ENCODE results near the gene CEACAM18.
"Not testable (repeated sequence)": the region's sequence is repeated elsewhere in the genome, so short reads cannot be mapped to it uniquely, and the experiment has no call there.

The CEACAM18 gene

GRCh38 chr19:51462276-51462675 is 16.1 kb upstream of the CEACAM18 start:
- DNase-seq, result no peak

- DNase-seq, result no peak
These were observed 15.7 kb upstream of the CEACAM18 start for GRCh38 chr19:51462681-51463080.

DNA sequence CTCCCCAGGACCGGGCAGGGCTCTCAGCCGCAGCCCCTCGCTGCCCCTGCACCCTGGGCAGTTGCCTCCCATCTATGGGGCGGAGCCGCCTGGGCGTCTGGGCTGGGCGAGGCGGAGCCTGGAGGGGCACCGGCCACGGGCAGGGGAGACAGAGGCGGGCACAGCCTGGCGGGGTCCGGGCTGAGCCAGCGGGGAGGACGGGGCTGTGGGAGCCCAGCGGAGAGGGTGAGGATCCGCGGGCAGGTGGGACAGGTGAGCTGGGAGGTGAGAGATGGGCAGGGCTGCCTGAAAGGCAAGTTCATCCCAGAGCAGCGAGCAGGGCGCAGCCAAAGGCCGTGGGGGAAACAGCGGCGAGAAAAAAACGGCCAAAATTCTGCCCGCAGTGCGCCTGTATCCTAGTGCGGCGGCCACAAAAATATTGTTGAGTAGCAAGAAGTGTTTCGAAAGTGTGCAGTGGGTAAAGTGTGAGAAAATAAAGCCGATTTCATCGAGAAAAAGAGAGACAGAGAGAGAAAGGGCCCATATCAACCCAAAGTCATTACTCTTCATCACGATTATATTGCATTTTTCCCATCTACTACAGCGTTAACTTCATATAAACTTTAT is 14.3 kb upstream of the CEACAM18 start:
- not testable (repeated sequence) for DNase-seq

DNA sequence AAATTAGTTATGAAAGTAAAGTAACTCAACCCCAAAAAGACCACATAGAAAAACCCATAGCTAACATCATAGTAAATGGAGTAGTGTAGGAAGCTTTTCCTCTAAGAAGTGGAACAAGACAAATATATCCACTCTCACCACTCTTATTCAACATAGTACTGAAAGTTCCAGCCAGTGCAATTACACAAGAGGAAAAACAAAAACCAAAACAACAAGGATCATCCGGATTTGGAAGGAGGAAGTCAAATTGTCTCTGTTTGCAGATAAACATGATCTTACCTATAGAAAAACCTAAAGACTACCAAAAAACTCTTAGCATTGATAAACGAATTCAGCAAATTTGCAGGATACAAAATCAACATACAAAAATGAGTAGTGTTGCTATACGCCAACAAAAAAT is 11.6 kb upstream of the CEACAM18 start:
- DNase-seq, result no peak

- DNase-seq, result no peak
These were observed 10.3 kb upstream of the CEACAM18 start for GRCh38 chr19:51467864-51468544.

GRCh38 chr19:51468545-51468920 is 9.8 kb upstream of the CEACAM18 start:
- no peak for DNase-seq

DNA sequence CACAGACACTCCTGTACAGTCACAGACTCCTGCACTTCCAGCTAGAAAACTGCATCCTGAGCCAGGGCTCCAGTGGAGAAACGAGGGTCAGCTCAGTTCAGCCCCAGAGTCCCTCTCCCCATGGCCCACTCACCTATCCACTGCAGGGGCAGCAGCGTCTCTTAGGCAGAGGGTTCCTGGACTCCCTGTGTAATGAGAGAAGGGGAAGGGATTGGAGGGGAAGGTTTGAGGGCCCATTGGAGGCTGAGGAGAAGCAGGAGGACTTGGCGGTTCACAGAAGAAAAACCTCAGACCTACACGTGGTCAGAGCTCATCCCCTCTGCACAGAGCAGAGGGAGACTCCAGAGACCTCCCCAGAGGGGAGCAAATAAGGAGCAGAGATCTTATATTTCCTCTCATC is 9.2 kb upstream of the CEACAM18 start:
- DNase-seq, result no peak

GRCh38 chr19:51469629-51470028 is 8.7 kb upstream of the CEACAM18 start:
- DNase-seq, result no peak

DNA sequence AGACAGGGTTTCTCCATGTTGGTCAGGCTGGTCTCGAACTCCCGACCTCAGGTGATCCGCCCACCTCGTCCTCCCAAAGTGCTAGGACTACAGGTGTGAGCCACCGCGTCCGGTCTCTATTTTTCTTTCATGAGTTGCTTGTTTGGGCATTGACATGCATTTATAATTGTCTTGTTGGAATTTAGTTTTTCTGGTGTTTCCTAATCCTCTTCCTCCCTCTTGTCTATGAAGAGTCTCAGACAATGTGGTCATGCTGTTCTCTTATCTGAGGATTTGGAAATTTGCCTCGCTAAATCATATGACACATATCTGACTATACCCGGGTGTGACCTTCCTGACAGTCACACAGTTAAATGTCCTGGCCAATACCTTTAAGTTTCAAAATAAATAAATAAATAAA is 7.4 kb upstream of the CEACAM18 start:
- no peak for DNase-seq

GRCh38 chr19:51471527-51471926 is 6.8 kb upstream of the CEACAM18 start:
- DNase-seq, result no peak

DNA sequence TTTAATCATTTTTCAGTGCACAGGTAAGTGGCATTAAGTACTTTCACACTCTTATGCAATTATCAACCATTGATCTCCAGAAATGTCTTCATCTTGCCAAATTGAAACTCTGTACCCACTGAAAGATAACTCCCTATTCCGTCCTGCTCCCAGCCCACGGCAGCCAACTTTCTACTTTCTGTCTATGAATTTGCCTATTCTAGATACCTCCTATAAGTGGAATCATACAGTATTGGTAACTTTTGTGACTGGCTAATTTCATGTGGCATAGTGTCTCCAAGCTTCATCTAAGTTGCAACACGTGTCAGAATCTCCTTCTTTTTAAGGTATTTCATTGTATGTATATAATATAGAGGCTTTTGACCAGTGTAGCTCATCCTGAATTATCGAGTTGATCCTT is 5.7 kb upstream of the CEACAM18 start:
- no peak for DNase-seq

GRCh38 chr19:51473009-51473707 is 5.2 kb upstream of the CEACAM18 start:
- peak; percentile 5 for DNase-seq

DNA sequence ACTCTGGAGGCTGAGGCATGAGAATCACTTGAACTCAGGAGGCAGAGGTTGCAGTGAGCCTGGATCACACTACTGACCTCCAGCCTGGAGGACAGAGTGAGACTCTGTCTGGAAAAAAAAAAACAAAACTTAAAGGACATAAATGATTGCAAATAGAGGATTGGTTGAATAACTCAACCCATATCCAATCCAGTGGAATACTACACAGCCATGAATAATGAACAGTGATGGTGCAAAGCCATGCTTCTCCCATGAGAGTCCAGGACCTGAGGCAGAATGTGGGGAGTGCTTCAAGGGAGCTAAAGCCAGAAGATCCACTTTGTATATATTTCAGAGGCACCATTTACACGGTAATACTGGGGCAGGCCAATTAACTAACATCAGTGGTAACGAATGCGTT is 2.2 kb upstream of the CEACAM18 start:
- DNase-seq, result no peak

DNA sequence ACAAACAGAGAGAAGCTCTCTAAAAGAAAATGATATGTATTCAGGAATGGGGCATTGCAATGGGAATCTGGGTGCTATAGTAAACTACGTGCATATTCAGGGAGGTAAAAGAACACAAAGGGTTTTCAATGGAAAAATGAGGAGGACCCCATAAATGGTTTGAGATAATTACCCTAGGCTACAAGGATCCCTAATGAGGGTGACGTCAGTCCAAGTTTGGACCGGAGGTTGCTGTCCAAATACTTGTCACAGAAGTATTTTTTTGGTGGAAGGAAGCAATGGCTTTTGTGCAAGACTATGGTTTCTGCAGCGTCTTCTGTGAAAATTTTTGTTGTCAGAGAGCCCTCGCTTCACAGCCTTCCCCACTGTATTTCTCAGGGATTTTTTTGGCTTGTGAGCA is 995 bp upstream of the CEACAM18 start:
- DNase-seq, result no peak

DNA sequence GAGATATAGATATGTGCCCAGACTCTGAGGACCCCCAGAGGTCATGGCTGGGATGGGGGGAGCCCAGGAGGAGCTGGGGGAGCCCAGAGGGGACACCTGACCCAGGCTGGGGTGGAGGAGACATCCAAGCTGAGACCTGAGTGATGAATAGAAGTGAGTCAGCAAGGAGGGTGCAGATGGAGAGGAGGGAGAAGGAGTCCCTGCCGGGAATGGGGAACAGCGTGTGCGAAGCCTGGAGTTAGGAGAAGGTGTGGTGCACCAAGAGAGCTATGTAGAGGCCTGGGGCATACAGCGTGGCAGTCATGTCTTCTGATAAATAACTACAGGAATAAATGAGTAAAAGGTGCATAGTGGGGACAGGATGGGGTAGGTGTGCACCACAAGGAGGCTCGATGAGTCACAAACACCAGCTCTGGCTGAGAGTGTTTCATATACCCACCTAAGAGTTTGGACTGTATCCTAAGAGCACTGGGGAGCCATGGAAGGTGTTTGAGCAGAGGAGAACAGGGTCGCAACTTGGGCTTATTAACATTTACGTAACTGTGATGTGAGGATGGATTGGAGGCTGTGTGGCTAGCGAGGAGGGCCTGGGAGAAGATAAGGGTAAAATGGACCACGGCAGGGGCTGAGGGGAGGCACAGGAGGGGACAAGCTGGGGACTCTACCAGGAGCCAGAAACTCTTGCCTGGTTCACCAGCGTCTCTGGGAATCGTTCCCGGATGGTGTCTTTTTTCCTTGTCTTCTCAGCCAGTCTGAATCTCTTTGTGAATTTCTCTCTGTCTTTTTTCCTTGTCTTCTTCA is 1.4 kb downstream of the CEACAM18 start:
- DNase-seq, result no peak

GRCh38 chr19:51480590-51480989 is 2.3 kb downstream of the CEACAM18 start:
- DNase-seq, result no peak

DNA sequence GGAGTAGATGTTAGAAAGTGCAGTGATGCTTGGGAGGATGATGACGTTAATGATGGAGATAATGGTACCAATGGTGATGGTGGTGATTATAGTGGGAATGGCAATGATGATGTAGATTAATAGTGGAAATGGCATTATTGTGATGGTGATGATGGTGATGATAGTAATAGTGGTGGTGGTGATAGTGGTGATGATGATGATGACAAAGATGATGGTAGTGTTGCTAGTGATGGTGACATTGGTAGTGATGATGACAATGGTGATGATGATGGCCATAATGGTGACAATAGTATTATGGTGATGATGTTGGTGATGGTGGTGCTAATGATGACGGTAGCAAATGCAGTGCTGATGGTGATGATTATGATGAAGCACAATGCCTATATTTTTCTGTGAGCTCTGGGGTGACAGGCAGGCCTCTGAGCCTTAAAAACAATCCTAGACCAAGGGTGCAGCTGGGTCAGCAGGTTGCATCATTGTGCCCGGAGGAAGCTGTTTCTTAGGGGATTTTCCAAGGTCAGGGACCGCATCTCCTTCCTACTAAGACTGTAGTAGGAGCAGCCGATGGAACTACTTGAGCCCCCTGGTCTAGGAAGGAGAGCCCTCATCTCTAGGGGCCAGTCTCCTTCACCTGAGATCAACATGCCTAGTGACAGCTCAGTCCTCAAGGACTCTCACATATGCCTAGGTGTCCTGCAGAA is 7.8 kb downstream of the CEACAM18 start:
- no peak for DNase-seq

GRCh38 chr19:51488491-51488890 is 10.2 kb downstream of the CEACAM18 start:
- no peak for DNase-seq

GRCh38 chr19:51489113-51489512 is 10.8 kb downstream of the CEACAM18 start:
- no peak for DNase-seq

DNA sequence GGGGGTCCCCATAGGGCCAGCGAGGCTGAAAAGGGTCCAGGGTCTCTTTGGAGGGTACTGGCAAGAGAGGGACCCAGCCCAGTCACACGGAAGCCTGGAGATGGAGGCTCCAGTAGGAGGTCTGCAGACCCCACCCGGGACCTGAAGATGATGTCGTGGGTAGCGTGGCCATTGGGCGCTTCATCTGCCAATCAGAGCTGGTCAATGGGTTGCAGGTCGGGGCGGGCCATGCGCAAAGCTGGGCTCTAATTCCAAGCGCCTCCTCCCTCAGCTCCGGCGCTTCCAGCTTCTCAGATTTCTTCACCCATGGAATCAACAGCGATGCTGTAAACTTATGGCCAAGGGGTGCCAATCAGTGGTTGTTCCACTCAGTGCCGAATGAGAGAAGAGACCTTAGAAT is 12.3 kb downstream of the CEACAM18 start:
- DNase-seq, result no peak

DNA sequence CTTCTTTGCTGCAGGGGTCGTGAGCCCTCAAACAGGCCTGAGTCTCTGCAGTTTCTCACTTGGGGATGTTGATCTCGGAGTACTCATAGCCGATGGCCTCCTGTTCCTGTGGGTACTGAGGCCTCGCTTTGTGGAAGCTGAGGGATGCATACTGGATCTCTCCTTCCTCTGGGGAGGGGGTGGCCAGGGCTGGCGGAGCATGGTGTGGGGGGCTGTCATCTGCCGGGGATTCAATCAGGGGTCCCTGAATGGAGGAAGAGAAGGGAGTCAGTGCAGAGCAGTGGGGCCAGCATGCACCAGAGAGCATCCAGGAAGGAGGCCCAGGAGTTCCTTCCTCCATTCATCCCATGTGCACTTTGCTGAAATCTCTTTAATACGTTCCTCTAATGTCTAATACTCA is 13.2 kb downstream of the CEACAM18 start:
- no peak for DNase-seq

GRCh38 chr19:51493776-51494175 is 15.4 kb downstream of the CEACAM18 start:
- no peak for DNase-seq

GRCh38 chr19:51497666-51498065 is 19.3 kb downstream of the CEACAM18 start:
- no peak for DNase-seq
